ENCODE results near the gene CBX8. TPM values are rescaled to one million over a fixed set of nuclear protein-coding genes. Genes with fewer than 3 reads are reported as not detected.

CBX8 gene
- total RNA-seq = 10 to 100 TPM in 1 of 5 experiments, 1 to 10 TPM in 4; 2.4 to 11.9 (median 3.0) TPM
- 1 to 10 TPM in 1 of 2 donors, under 1 TPM in 1; 0.96 to 1.9 TPM for polyA plus RNA-seq
- 6.7 reads per million, percentile 29 among the genes with 10 or more reads in this experiment for total RNA-seq

DNA sequence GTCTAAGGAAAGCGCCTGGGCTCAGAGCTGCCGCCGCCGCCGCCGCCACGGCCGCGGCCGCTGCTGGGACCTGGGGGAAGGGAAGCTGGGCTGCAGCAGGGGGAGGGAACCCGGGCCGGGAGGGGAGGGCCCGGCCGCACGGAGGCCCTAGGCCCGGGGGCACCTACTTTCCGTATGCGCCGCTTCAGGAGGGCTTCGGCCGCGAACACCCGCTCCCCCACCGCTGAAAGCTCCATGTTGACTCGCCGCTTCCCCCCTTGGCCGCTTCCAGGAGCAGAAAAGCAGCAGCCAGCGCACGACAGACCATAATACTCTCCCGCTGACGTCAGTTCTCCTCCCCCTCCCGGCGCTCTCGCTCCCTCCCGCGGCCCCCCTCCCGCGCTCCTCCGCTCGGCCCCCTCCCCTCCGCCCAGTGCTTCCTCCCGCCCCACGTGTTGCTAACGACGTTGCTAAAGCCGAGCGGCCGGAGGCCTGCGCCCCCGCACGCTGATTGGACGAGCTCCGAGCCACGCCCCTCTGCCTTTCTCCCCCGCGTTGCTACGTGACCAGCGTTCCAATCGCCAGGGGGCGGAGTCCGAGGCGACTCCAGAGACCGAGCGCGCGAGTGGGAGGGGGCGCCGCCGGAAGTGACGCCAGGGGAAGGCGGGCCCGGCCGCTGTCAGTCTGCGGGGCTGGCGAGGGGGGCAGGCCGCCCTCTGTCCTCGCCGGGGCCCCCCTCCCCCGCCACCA, at the start of gene CBX8:
Gene CBX8 (minus strand): TSS at position 315 of the 729 bp plus-strand sequence. CDS start 79 bp downstream, at position 236.
- Mint-ChIP-seq H3K4me1 (peaks cover 17 to 54% (median 34%) of the 10 kb centered on the region in 7 donors), H3K9me3 (peaks cover 0 to 8% (median 0%) of the 10 kb centered on the region in 11 donors), H3K4me3 (peak within 1 kb of the TSS; percentile 84 to 92 (median 87)), H3K27me3 (peaks cover 24 to 51% (median 34%) of the 10 kb centered on the region in 5 donors), H3K36me3 (peaks cover 0 to 13% (median 0%) of the 10 kb centered on the region in 5 donors), H3K27ac (peak within 1 kb of the TSS in 8 of 9 donors; percentile 75 to 95 (median 90))
- DNase-seq (peak; percentile 97 to 99 (median 98)), ATAC-seq (peak; percentile 95)
- POLR2A ChIA-PET = interaction anchor here (0.7 to 3.7 kb wide), 13 partner anchors 12 to 526 kb away, joined by 3 to 19 read pairs (median 4); partner anchors contain the start of gene CBX4
- Histone ChIP-seq H3K27me3 (ENCODE audit: control insufficient read depth in 2 of 2, insufficient read depth in 2 of 2, low read length in 2 of 2) (peaks cover 29 to 32% of the 10 kb centered on the region in 2 donors), H3K36me3 (ENCODE audit: control insufficient read depth in 2 of 3, insufficient read depth in 3 of 3, low read length in 3 of 3) (peaks cover 0 to 9% (median 0%) of the 10 kb centered on the region in 3 experiments), H3K27ac (ENCODE audit: low read depth, low read length) (peak within 1 kb of the TSS; percentile 77), H3K4me1 (ENCODE audit: control insufficient read depth in 2 of 2, insufficient read depth in 2 of 2, low read length in 2 of 2) (peaks cover 31 to 39% of the 10 kb centered on the region in 2 donors), H3K4me3 (ENCODE audit: low read length) (peak within 1 kb of the TSS; percentile 54), H3K9me3 (ENCODE audit: control insufficient read depth in 2 of 3, low read length in 3 of 3) (no peaks in the 10 kb centered on the region)
- CTCF ChIA-PET = interaction anchor here (1.0 to 1.6 kb wide), 3 partner anchors 12 to 124 kb away, joined by 3 to 4 read pairs (median 4); no protein-coding TSS in a partner anchor
- intact Hi-C loops (cut with micrococcal nuclease) = loop anchor here (1.0 to 5.0 kb wide), 9 partner anchors 13 to 240 kb away; partner anchors contain the start of genes CBX2 (in 1 of the 2), CBX4 (in 1 of the 2), CCDC40 (in 1 of the 2) and TBC1D16 (in 1 of the 2)

DNA sequence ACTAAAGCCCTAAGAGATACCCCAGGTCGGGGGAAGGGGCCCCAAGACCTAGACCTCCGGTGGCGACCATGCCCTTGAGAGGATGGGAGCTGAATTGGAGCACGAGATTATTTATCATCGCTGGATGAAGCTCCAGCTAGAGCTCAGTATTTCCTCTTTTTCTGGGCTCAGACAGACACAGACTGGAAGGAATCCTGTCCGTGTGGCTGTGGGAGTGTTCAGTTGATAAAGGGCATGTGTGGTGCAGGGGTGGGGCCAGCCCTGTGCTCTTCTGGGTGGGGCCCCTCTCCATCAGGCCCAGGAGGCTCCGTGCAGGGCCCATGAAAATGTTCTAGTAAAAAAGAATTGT, 48.7 kb upstream of the CBX8 start:
- DNase-seq = no peak
- ATAC-seq = peak; percentile 40
- Mint-ChIP-seq H3K9me3 (no peaks in the 10 kb centered on the region), H3K27ac (peak overlapping the region in 1 of 9 donors; percentile 16), H3K4me3 (peak overlapping the region in 2 of 10 donors; percentile 11 to 95), H3K27me3 (peaks cover 13 to 53% (median 27%) of the 10 kb centered on the region in 5 donors), H3K36me3 (no peaks in the 10 kb centered on the region), H3K4me1 (peaks cover 7 to 35% (median 21%) of the 10 kb centered on the region in 7 donors)
- CTCF ChIA-PET = interaction anchor here (0.6 kb wide), 2 partner anchors 10 to 26 kb away, joined by 3 read pairs; no protein-coding TSS in a partner anchor
- Histone ChIP-seq H3K4me1 (ENCODE audit: control insufficient read depth in 2 of 2, insufficient read depth in 2 of 2, low read length in 2 of 2) (peaks cover 35 to 38% of the 10 kb centered on the region in 2 donors), H3K4me3 (ENCODE audit: low read length) (no peak overlapping the region), H3K9me3 (ENCODE audit: control insufficient read depth in 2 of 3, low read length in 3 of 3) (no peaks in the 10 kb centered on the region), H3K27ac (ENCODE audit: low read depth, low read length) (no peak overlapping the region), H3K27me3 (ENCODE audit: control insufficient read depth in 2 of 2, insufficient read depth in 2 of 2, low read length in 2 of 2) (peaks cover 15 to 27% of the 10 kb centered on the region in 2 donors), H3K36me3 (ENCODE audit: control insufficient read depth in 2 of 3, insufficient read depth in 3 of 3, low read length in 3 of 3) (no peaks in the 10 kb centered on the region)
- intact Hi-C loops (cut with micrococcal nuclease) = loop anchor here in 1 of 2 donors (5.0 to 10.0 kb wide), 3 partner anchors 69 to 1549 kb away; partner anchors contain the start of gene BAHCC1
- POLR2A ChIA-PET = interaction anchor here (0.6 kb wide), 1 partner anchor 52 kb away, joined by 3 read pairs; no protein-coding TSS in a partner anchor

DNA sequence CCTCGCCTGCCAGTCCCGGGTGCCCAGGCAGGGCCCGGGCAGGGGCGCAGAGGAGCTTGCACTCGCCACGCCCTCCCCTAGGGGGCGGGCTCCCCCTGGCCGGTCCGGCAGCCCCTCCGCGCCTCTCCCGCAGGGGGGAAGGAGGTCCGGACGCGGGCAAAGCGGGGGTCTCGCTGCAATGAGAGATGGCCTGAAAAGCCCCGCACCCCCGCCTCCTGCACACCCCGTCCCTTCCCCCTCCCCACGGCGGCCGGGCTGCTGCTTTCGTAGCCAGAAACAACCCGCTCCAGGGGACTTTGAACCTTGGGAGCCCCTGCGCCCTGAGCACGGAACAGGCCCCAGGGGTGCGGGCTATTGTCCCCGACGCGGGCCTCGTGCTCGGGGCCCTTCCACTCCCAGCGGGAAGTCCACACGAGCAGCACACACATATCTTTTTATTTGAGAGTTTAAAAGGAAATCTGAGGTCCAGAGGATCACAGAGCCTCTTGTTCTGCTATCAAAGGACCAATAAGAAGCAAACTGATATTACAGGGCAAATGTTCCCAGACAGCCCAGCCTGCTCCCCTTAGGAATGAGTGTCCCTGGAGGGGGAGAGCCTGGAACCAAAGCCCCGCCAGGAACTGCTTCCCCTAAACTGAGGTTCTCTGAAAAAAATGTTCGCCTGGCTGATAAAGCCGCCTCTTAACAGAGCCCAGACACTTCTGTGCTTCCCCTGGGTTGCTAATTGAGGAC, 48.2 kb upstream of the CBX8 start:
- peaks cover 39 to 44% of the 10 kb centered on the region in 2 donors for H3K4me1 ChIP-seq (ENCODE audit: control insufficient read depth in 2 of 2, insufficient read depth in 2 of 2, low read length in 2 of 2)
- no peaks in the 10 kb centered on the region for H3K36me3 Mint-ChIP-seq
- H3K9me3 ChIP-seq (ENCODE audit: control insufficient read depth in 2 of 3, low read length in 3 of 3) = no peaks in the 10 kb centered on the region
- H3K36me3 ChIP-seq (ENCODE audit: control insufficient read depth in 2 of 3, insufficient read depth in 3 of 3, low read length in 3 of 3) = no peaks in the 10 kb centered on the region
- POLR2A ChIA-PET = interaction anchor here (1.3 kb wide), 1 partner anchor 10 kb away, joined by 4 read pairs; no protein-coding TSS in a partner anchor
- H3K4me3 ChIP-seq (ENCODE audit: low read length) = no peak overlapping the region
- H3K4me3 Mint-ChIP-seq = peak overlapping the region in 8 of 10 donors; percentile 12 to 95 (median 40)
- peaks cover 13 to 57% (median 29%) of the 10 kb centered on the region in 5 donors for H3K27me3 Mint-ChIP-seq
- H3K27me3 ChIP-seq (ENCODE audit: control insufficient read depth in 2 of 2, insufficient read depth in 2 of 2, low read length in 2 of 2) = peaks cover 15 to 30% of the 10 kb centered on the region in 2 donors
- H3K4me1 Mint-ChIP-seq = peaks cover 7 to 40% (median 26%) of the 10 kb centered on the region in 7 donors
- CTCF ChIA-PET = interaction anchor here (0.6 kb wide), 2 partner anchors 10 to 25 kb away, joined by 3 read pairs; no protein-coding TSS in a partner anchor
- DNase-seq (peak in 7 of 9 donors; percentile 28 to 72 (median 42)), ATAC-seq (peak; percentile 69)
- H3K9me3 Mint-ChIP-seq = no peaks in the 10 kb centered on the region
- H3K27ac Mint-ChIP-seq = no peak overlapping the region
- intact Hi-C loops (cut with micrococcal nuclease) = loop anchor here (1.0 to 10.0 kb wide), 5 partner anchors 70 to 1550 kb away; partner anchors contain the start of gene BAHCC1 (in 1 of the 2)
- no peak overlapping the region for H3K27ac ChIP-seq (ENCODE audit: low read depth, low read length)

- Mint-ChIP-seq H3K27me3 (peaks cover 13 to 61% (median 29%) of the 10 kb centered on the region in 5 donors), H3K27ac (peak overlapping the region in 1 of 9 donors; percentile 62), H3K4me1 (peaks cover 7 to 43% (median 26%) of the 10 kb centered on the region in 7 donors), H3K4me3 (peak overlapping the region; percentile 76 to 96 (median 84)), H3K36me3 (no peaks in the 10 kb centered on the region), H3K9me3 (no peaks in the 10 kb centered on the region)
- no peaks in the 10 kb centered on the region for H3K9me3 ChIP-seq (ENCODE audit: control insufficient read depth in 2 of 3, low read length in 3 of 3)
- H3K4me3 ChIP-seq (ENCODE audit: low read length) = peak overlapping the region; percentile 43
- H3K4me1 ChIP-seq (ENCODE audit: control insufficient read depth in 2 of 2, insufficient read depth in 2 of 2, low read length in 2 of 2) = peaks cover 40 to 50% of the 10 kb centered on the region in 2 donors
- ATAC-seq (no peak), DNase-seq (no peak)
- ChIA-PET CTCF (no interaction called here), POLR2A (interaction anchor here (0.6 to 1.3 kb wide), 4 partner anchors 8 to 1298 kb away, joined by 3 to 4 read pairs (median 3); no protein-coding TSS in a partner anchor)
- peaks cover 15 to 34% of the 10 kb centered on the region in 2 donors for H3K27me3 ChIP-seq (ENCODE audit: control insufficient read depth in 2 of 2, insufficient read depth in 2 of 2, low read length in 2 of 2)
- intact Hi-C loops (cut with micrococcal nuclease) = loop anchor here (1.0 to 10.0 kb wide), 4 partner anchors 71 to 1551 kb away; partner anchors contain the start of gene BAHCC1 (in 1 of the 2)
- H3K27ac ChIP-seq (ENCODE audit: low read depth, low read length) = no peak overlapping the region
- no peaks in the 10 kb centered on the region for H3K36me3 ChIP-seq (ENCODE audit: control insufficient read depth in 2 of 3, insufficient read depth in 3 of 3, low read length in 3 of 3)
Measured at GRCh38 chr17:79843816-79844800, 47.2 kb upstream of the CBX8 start.

DNA sequence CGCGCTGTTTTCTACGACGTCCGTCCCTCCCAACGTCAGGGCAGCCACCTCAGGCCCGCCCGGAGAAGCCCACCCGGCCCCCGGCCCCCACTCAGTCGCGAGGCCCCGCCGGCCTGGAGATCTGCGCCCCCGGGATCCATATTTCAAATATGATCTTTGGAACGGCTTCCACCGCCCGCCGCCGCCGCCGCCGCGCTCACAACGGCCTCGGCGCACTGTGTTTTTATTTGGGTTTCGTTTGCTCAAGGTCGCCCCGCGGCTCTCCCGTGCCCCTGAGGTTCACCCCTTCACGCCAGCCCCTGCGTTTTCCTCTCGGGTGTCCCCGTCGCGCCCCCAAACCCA, 46.6 kb upstream of the CBX8 start:
- Mint-ChIP-seq H3K36me3 (no peaks in the 10 kb centered on the region), H3K4me3 (peak overlapping the region; percentile 76 to 96 (median 84)), H3K27ac (peak overlapping the region in 2 of 9 donors; percentile 62 to 72), H3K27me3 (peaks cover 13 to 58% (median 26%) of the 10 kb centered on the region in 5 donors), H3K9me3 (peaks cover 0 to 2% (median 0%) of the 10 kb centered on the region in 11 donors), H3K4me1 (peaks cover 7 to 43% (median 26%) of the 10 kb centered on the region in 7 donors)
- Histone ChIP-seq H3K36me3 (ENCODE audit: control insufficient read depth in 2 of 3, insufficient read depth in 3 of 3, low read length in 3 of 3) (no peaks in the 10 kb centered on the region), H3K4me1 (ENCODE audit: control insufficient read depth in 2 of 2, insufficient read depth in 2 of 2, low read length in 2 of 2) (peaks cover 40 to 50% of the 10 kb centered on the region in 2 donors), H3K9me3 (ENCODE audit: control insufficient read depth in 2 of 3, low read length in 3 of 3) (no peaks in the 10 kb centered on the region), H3K27me3 (ENCODE audit: control insufficient read depth in 2 of 2, insufficient read depth in 2 of 2, low read length in 2 of 2) (peaks cover 15 to 34% of the 10 kb centered on the region in 2 donors), H3K4me3 (ENCODE audit: low read length) (peak overlapping the region; percentile 43), H3K27ac (ENCODE audit: low read depth, low read length) (no peak overlapping the region)
- ATAC-seq (no peak), DNase-seq (peak in 3 of 9 donors; percentile 38 to 41 (median 38))
- POLR2A ChIA-PET = interaction anchor here (1.1 to 3.2 kb wide), 4 partner anchors 8 to 54 kb away, joined by 3 to 11 read pairs (median 4); partner anchors contain the start of gene CBX8
- CTCF ChIA-PET = no interaction called here
- intact Hi-C loops (cut with micrococcal nuclease) = loop anchor here in 1 of 2 donors (5.0 to 10.0 kb wide), 3 partner anchors 71 to 1551 kb away; partner anchors contain the start of gene BAHCC1

Measured in naive thymus-derived CD4-positive, alpha-beta T cell (primary cell).